Measurements from ENCODE around the gene B4GALT5.

B4GALT5 gene

DNA sequence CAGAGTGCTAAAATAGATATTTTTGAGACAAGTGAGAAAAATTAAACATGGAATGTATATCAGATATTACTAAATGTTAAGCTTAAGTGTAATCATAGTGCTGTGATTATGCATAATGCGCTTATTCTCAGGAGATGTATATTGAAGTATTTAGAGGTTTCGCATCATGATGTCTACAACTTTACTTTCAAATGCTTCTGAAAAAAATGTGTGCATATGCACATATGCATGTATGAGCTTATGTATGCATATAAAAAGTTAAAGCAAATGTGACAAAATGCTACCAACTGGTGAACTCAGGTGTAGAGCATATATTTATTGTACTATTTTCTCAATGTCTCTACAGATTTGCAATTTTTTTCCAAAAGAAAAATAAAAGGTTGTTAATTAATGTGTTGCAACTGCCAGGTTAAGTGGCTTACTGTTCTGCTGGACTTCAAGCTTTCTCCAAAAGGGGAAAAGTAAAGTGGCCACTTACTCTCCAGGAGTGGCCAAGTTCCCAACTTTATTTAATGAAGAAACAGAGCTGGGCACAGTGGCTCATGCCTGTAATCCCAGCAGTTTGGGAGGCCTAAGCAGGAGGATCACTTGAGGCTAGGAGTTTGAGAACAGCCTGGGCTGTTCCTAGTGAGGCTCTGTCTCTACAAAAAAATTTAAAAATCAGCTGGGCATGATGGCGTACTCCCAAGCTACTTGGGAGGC, 48.9 kb downstream of the B4GALT5 start:
- Mint-ChIP-seq H3K4me3 (no peak overlapping the region), H3K4me1 (peaks cover 49% of the 10 kb centered on the region), H3K27me3 (ENCODE audit: low read depth, poor library complexity) (no peaks in the 10 kb centered on the region), H3K27ac (peak overlapping the region; percentile 66), H3K36me3 (ENCODE audit: low read depth) (peaks cover 6% of the 10 kb centered on the region), H3K9me3 (no peaks in the 10 kb centered on the region)
- no peak for DNase-seq
- TF ChIP-seq, protein P1, sequence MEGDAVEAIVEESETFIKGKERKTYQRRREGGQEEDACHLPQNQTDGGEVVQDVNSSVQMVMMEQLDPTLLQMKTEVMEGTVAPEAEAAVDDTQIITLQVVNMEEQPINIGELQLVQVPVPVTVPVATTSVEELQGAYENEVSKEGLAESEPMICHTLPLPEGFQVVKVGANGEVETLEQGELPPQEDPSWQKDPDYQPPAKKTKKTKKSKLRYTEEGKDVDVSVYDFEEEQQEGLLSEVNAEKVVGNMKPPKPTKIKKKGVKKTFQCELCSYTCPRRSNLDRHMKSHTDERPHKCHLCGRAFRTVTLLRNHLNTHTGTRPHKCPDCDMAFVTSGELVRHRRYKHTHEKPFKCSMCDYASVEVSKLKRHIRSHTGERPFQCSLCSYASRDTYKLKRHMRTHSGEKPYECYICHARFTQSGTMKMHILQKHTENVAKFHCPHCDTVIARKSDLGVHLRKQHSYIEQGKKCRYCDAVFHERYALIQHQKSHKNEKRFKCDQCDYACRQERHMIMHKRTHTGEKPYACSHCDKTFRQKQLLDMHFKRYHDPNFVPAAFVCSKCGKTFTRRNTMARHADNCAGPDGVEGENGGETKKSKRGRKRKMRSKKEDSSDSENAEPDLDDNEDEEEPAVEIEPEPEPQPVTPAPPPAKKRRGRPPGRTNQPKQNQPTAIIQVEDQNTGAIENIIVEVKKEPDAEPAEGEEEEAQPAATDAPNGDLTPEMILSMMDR (IDR thresholded peaks at IDR 0.05) = no peak

DNA sequence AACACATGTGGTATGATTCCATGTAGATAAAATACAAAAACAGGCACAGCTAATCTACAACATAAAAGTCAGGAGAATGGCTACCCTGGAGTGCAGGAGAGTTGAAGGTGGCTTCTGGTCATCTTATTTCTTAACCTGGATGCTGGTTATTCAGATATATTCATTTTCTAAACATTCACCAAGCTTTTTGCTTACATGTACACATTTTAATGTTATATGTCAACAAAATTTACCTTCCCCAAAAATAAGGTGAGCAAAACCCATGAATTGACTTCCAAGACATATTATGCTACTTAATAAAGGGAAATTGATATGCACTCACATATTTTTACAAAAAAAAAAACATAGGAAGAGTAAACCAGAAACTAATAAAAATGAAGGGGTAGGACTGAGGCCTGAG, 50.6 kb downstream of the B4GALT5 start:
- no peaks in the 10 kb centered on the region for H3K27me3 Mint-ChIP-seq (ENCODE audit: low read depth, poor library complexity)
- DNase-seq = no peak
- H3K4me3 Mint-ChIP-seq = no peak overlapping the region
- peaks cover 34% of the 10 kb centered on the region for H3K4me1 Mint-ChIP-seq
- no peak overlapping the region for H3K27ac Mint-ChIP-seq
- peaks cover under 1% of the 10 kb centered on the region for H3K36me3 Mint-ChIP-seq (ENCODE audit: low read depth)
- H3K9me3 Mint-ChIP-seq = no peaks in the 10 kb centered on the region
- TF ChIP-seq, protein P1 (IDR thresholded peaks at IDR 0.05) = no peak

DNA sequence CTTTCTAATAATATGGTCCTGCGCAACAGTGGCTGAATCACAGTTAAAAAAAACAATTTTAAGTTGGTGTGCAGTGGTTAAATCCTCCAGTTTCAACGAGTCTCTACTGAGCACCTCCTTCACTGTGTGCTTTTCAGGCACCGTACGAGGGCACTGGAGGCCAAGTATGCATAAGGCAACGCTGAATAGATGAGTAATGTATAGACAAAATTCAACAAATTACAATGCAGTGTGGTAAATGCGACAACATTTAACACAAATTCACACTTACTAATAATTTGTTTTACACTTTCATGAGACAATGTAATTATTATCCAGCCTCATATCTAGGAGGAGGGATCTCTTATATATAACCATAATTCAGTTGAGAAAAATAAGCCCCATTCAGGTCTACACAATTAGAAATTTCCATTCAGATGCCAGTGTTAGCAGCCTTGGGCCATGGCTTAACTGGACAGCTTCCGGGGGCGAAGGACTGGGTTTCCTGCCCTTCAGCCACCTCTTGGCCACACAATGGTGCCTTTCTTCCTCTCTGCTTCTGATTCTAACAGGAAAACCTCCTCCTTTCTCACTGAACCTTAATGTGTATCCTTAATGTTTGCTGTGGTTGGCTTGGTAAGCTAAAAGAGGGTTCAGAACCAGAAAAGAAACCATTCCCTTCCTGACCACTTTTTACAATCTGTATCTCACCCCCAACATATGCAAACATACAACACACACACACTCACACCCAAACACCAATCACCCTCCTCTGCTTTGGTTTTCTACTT, 51.9 kb downstream of the B4GALT5 start:
- Mint-ChIP-seq H3K4me3 (no peak overlapping the region), H3K9me3 (no peaks in the 10 kb centered on the region), H3K27me3 (ENCODE audit: low read depth, poor library complexity) (no peaks in the 10 kb centered on the region), H3K36me3 (ENCODE audit: low read depth) (peaks cover 8% of the 10 kb centered on the region), H3K27ac (peak overlapping the region; percentile 16), H3K4me1 (peaks cover 27% of the 10 kb centered on the region)
- TF ChIP-seq, protein P1 (IDR thresholded peaks at IDR 0.05) = no peak
- DNase-seq = no peak

DNA sequence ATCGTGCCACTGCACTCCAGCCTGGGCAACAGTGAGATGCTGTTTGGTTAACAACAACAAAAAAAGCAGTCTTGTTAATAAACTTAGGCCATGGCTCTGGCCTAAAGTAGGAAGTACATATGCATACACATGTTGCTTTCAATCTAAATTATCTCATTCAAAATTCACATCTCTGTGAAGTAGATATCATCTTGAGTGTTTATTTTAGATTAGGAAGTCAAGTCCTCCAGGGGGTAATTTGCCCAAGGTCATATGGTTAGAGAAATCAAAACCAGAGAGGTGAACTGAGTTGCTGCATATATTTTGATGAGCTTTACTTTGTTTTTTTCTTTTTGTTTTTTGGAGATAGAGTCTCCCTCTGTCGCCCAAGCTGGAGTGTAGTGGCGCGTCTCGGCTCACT, 52.8 kb downstream of the B4GALT5 start:
- TF ChIP-seq, protein P1 (IDR thresholded peaks at IDR 0.05) = no peak
- peaks cover 26% of the 10 kb centered on the region for H3K4me1 Mint-ChIP-seq
- peaks cover 16% of the 10 kb centered on the region for H3K36me3 Mint-ChIP-seq (ENCODE audit: low read depth)
- H3K27me3 Mint-ChIP-seq (ENCODE audit: low read depth, poor library complexity) = no peaks in the 10 kb centered on the region
- H3K9me3 Mint-ChIP-seq = no peaks in the 10 kb centered on the region
- H3K27ac Mint-ChIP-seq = peak overlapping the region; percentile 49
- H3K4me3 Mint-ChIP-seq = no peak overlapping the region
- DNase-seq = no peak

DNA sequence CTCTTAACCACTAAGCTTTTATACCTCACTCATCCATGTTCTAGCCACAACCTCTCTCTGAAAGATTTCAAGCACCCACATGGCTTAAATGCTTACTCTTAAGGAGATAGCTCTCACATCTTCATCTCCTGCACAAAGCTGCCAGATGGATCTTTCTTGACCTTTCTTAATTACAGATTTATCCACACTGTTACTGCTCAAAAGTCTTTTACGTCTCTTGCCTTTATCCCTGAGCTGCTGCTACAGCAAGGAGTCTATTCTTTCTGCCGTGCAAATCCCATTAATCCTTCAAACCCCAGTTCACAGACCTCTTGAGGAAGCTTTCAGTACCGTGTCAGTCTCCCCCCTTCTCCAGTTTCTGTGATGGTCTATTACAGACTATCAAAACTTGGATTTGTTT, 54.6 kb downstream of the B4GALT5 start:
- peaks cover 19% of the 10 kb centered on the region for H3K4me1 Mint-ChIP-seq
- TF ChIP-seq, protein P1 (IDR thresholded peaks at IDR 0.05) = no peak
- peaks cover 31% of the 10 kb centered on the region for H3K36me3 Mint-ChIP-seq (ENCODE audit: low read depth)
- no peaks in the 10 kb centered on the region for H3K9me3 Mint-ChIP-seq
- no peak overlapping the region for H3K27ac Mint-ChIP-seq
- no peak for DNase-seq
- H3K4me3 Mint-ChIP-seq = no peak overlapping the region
- no peaks in the 10 kb centered on the region for H3K27me3 Mint-ChIP-seq (ENCODE audit: low read depth, poor library complexity)
